ENCODE measurements around the gene ERF. TPM values are rescaled to one million over a fixed set of nuclear protein-coding genes. Genes with fewer than 3 reads are reported as not detected.

ERF gene
- total RNA-seq, 1 experiment from 2014 or later, result 35.1 TPM

GRCh38 chr19:42239544-42240220 is 15.2 kb downstream of the ERF start:
- Mint-ChIP-seq H3K9me3 (ENCODE audit: unreplicated experiment) (no peaks in the 10 kb centered on the region), H3K27ac (ENCODE audit: low read depth, unreplicated experiment) (no peak overlapping the region), H3K27me3 (ENCODE audit: insufficient read depth, unreplicated experiment) (no peaks in the 10 kb centered on the region), H3K36me3 (ENCODE audit: insufficient read depth, unreplicated experiment) (peaks cover 65% of the 10 kb centered on the region), H3K4me3 (ENCODE audit: unreplicated experiment) (no peak overlapping the region), H3K4me1 (ENCODE audit: insufficient read depth, unreplicated experiment) (peaks cover 18% of the 10 kb centered on the region)
- no TSS peak for BruUV-seq (replicated peaks)
- no peak for DNase-seq (ENCODE audit: unreplicated experiment)
- intact Hi-C loops (cut with micrococcal nuclease), result loop anchor here (5.0 to 10.0 kb wide), 2 partner anchors 58 to 155 kb away; partner anchors contain the start of gene CNFN
- ChIA-PET CTCF (interaction anchor here (0.5 to 2.4 kb wide), 5 partner anchors 9 to 616 kb away, joined by 3 to 6 read pairs (median 4); no protein-coding TSS in a partner anchor), POLR2A (interaction anchor here (0.8 to 1.3 kb wide), 3 partner anchors 19 to 59 kb away, joined by 4 to 5 read pairs (median 5); partner anchors contain the start of gene DEDD2)
- TF ChIP-seq CTCF (IDR thresholded peaks at IDR 0.05; ENCODE audit: unreplicated experiment), result no peak

- no peaks in the 10 kb centered on the region for H3K27me3 Mint-ChIP-seq (ENCODE audit: insufficient read depth, unreplicated experiment)
- no peaks in the 10 kb centered on the region for H3K9me3 Mint-ChIP-seq (ENCODE audit: unreplicated experiment)
- ChIA-PET CTCF (interaction anchor here (0.8 to 1.5 kb wide), 5 partner anchors 9 to 132 kb away, joined by 3 to 4 read pairs (median 4); partner anchors contain the start of gene POU2F2), POLR2A (interaction anchor here (0.6 to 1.3 kb wide), 4 partner anchors 10 to 126 kb away, joined by 3 to 5 read pairs (median 3); no protein-coding TSS in a partner anchor)
- no peak overlapping the region for H3K4me3 Mint-ChIP-seq (ENCODE audit: unreplicated experiment)
- TF ChIP-seq CTCF (IDR thresholded peaks at IDR 0.05; ENCODE audit: unreplicated experiment), result no peak
- H3K36me3 Mint-ChIP-seq (ENCODE audit: insufficient read depth, unreplicated experiment), result peaks cover 84% of the 10 kb centered on the region
- H3K4me1 Mint-ChIP-seq (ENCODE audit: insufficient read depth, unreplicated experiment), result peaks cover 12% of the 10 kb centered on the region
- H3K27ac Mint-ChIP-seq (ENCODE audit: low read depth, unreplicated experiment), result no peak overlapping the region
- intact Hi-C loops (cut with micrococcal nuclease), result no loop called here
- BruUV-seq (replicated peaks), result no TSS peak
- DNase-seq (ENCODE audit: unreplicated experiment), result no peak
Observed at GRCh38 chr19:42235181-42235580, 19.7 kb downstream of the ERF start.

GRCh38 chr19:42234364-42234763 is 20.6 kb downstream of the ERF start:
- no peaks in the 10 kb centered on the region for H3K27me3 Mint-ChIP-seq (ENCODE audit: insufficient read depth, unreplicated experiment)

More at GRCh38 chr19:42234364-42234763, 20.6 kb downstream of the ERF start:
- BruUV-seq (replicated peaks), result no TSS peak
- TF ChIP-seq CTCF (IDR thresholded peaks at IDR 0.05; ENCODE audit: unreplicated experiment), result no peak
- CTCF ChIA-PET, result interaction anchor here (0.6 to 2.0 kb wide), 8 partner anchors 10 to 132 kb away, joined by 3 to 7 read pairs (median 4); partner anchors contain the start of gene POU2F2
- Mint-ChIP-seq H3K4me1 (ENCODE audit: insufficient read depth, unreplicated experiment) (peaks cover 4% of the 10 kb centered on the region), H3K4me3 (ENCODE audit: unreplicated experiment) (no peak overlapping the region), H3K27ac (ENCODE audit: low read depth, unreplicated experiment) (no peak overlapping the region), H3K36me3 (ENCODE audit: insufficient read depth, unreplicated experiment) (peaks cover 86% of the 10 kb centered on the region), H3K9me3 (ENCODE audit: unreplicated experiment) (no peaks in the 10 kb centered on the region)
- intact Hi-C loops (cut with micrococcal nuclease), result no loop called here
- DNase-seq (ENCODE audit: unreplicated experiment), result no peak
- POLR2A ChIA-PET, result interaction anchor here (0.6 to 1.3 kb wide), 6 partner anchors 9 to 373 kb away, joined by 3 to 7 read pairs (median 4); no protein-coding TSS in a partner anchor
